ENCODE data around the gene RALA. TPM values are rescaled to one million over a fixed set of nuclear protein-coding genes. Genes with fewer than 3 reads are reported as not detected.
A peak's percentile ranks its signal among the peaks of the same experiment; 100 is the strongest.

Gene RALA
- total RNA-seq, 1 donor from 2014 or later = 59.5 TPM

- H3K36me3 Mint-ChIP-seq = peaks cover 48% of the 10 kb centered on the region
- Histone ChIP-seq H3K9ac (no peak overlapping the region), H3F3A (ENCODE audit: low read depth) (peaks cover 25% of the 10 kb centered on the region), H2AFZ (replicated peaks) (no peak overlapping the region), H3K4me3 (no peak overlapping the region), H3K27me3 (no peaks in the 10 kb centered on the region), H3K27ac (no peak overlapping the region), H3K4me1 (peaks cover 33% of the 10 kb centered on the region), H3K36me3 (no peaks in the 10 kb centered on the region), H3K79me2 (ENCODE audit: low read depth) (peaks cover 84% of the 10 kb centered on the region), H4K20me1 (ENCODE audit: low read depth) (peaks cover 7% of the 10 kb centered on the region), H3K4me2 (no peak overlapping the region), H3K9me3 (ENCODE audit: low read depth) (peaks cover 8% of the 10 kb centered on the region)
- H3K4me1 Mint-ChIP-seq = peaks cover 14% of the 10 kb centered on the region
- TF ChIP-seq CTCF (IDR thresholded peaks at IDR 0.05) (no peak), EZH2phosphoT487 (IDR thresholded peaks at IDR 0.05) (no peak), EZH2 (IDR thresholded peaks at IDR 0.05) (no peak)
- H3K27me3 Mint-ChIP-seq (ENCODE audit: insufficient read depth, low read depth) = no peaks in the 10 kb centered on the region
- H3K4me3 Mint-ChIP-seq = no peak overlapping the region
- peaks cover 38% of the 10 kb centered on the region for H3K9me3 Mint-ChIP-seq
- no peak for DNase-seq (ENCODE audit: low spot score)
- no peak overlapping the region for H3K27ac Mint-ChIP-seq
These were observed 38.6 kb downstream of the RALA start for GRCh38 chr7:39661960-39662359.

- H3K27ac ChIP-seq = no peak overlapping the region
- no peaks in the 10 kb centered on the region for H3K27me3 Mint-ChIP-seq (ENCODE audit: insufficient read depth, low read depth)
- H3K9me3 Mint-ChIP-seq = peaks cover 38% of the 10 kb centered on the region
- H3K4me3 Mint-ChIP-seq = no peak overlapping the region
- peaks cover 8% of the 10 kb centered on the region for H3K9me3 ChIP-seq (ENCODE audit: low read depth)
- no peaks in the 10 kb centered on the region for H3K36me3 ChIP-seq
- peaks cover 84% of the 10 kb centered on the region for H3K79me2 ChIP-seq (ENCODE audit: low read depth)
- no peak for TF ChIP-seq CTCF (IDR thresholded peaks at IDR 0.05)
- no peak overlapping the region for H2AFZ ChIP-seq (replicated peaks)
- peaks cover 25% of the 10 kb centered on the region for H3K4me1 Mint-ChIP-seq
- H3K9ac ChIP-seq = no peak overlapping the region
- no peak overlapping the region for H3K4me3 ChIP-seq
- peaks cover 44% of the 10 kb centered on the region for H3K36me3 Mint-ChIP-seq
- no peak for DNase-seq (ENCODE audit: low spot score)
- peaks cover 43% of the 10 kb centered on the region for H3K4me1 ChIP-seq
- H3K27me3 ChIP-seq = no peaks in the 10 kb centered on the region
- H3F3A ChIP-seq (ENCODE audit: low read depth) = peaks cover 33% of the 10 kb centered on the region
- H3K27ac Mint-ChIP-seq = no peak overlapping the region
- H4K20me1 ChIP-seq (ENCODE audit: low read depth) = peaks cover 7% of the 10 kb centered on the region
- H3K4me2 ChIP-seq = no peak overlapping the region
These were observed 39.9 kb downstream of the RALA start for GRCh38 chr7:39663263-39663662.

- Mint-ChIP-seq H3K36me3 (peaks cover 44% of the 10 kb centered on the region), H3K27me3 (ENCODE audit: insufficient read depth, low read depth) (peaks cover under 1% of the 10 kb centered on the region), H3K27ac (no peak overlapping the region), H3K9me3 (peaks cover 38% of the 10 kb centered on the region), H3K4me1 (peaks cover 25% of the 10 kb centered on the region), H3K4me3 (no peak overlapping the region)
- Histone ChIP-seq H3K79me2 (ENCODE audit: low read depth) (peaks cover 82% of the 10 kb centered on the region), H3K4me1 (peaks cover 43% of the 10 kb centered on the region), H3K9me3 (ENCODE audit: low read depth) (peaks cover 8% of the 10 kb centered on the region), H3K9ac (no peak overlapping the region), H2AFZ (replicated peaks) (no peak overlapping the region), H3K27ac (peak overlapping the region; percentile 20), H3K27me3 (no peaks in the 10 kb centered on the region), H3K4me3 (no peak overlapping the region), H3K36me3 (no peaks in the 10 kb centered on the region), H3K4me2 (peak overlapping the region; percentile 8), H4K20me1 (ENCODE audit: low read depth) (peaks cover 7% of the 10 kb centered on the region), H3F3A (ENCODE audit: low read depth) (peaks cover 33% of the 10 kb centered on the region)
- DNase-seq (ENCODE audit: low spot score) = no peak
- TF ChIP-seq CTCF (IDR thresholded peaks at IDR 0.05) = no peak
- TF ChIP-seq EZH2phosphoT487 (IDR thresholded peaks at IDR 0.05) = no peak
- no peak for TF ChIP-seq EZH2 (IDR thresholded peaks at IDR 0.05)
These were observed 40.7 kb downstream of the RALA start for GRCh38 chr7:39664057-39664456.
